SU-DHL-6 (cell line): ENCODE measurements around the gene RETREG2.

ENCODE experiments used
- EZH2phosphoT487 ChIP-seq: fragments of 200-600 bp; sonication (generic), shearing (Covaris generic); conservative IDR thresholded peaks from 2 replicates; pipeline ENCODE4 v1.6.1; 2018; ENCODE audit warnings: mild to moderate bottlenecking, antibody characterized with exemption, low read length, moderate library complexity, mixed read lengths
- TF ChIP-seq, protein P1 (sequence below): fragments of 200-600 bp; sonication (generic); IDR thresholded peaks from one replicate; pipeline ENCODE4 v1.5.1; 2017; ENCODE audit warnings: antibody characterized with exemption, mild to moderate bottlenecking, low read length, moderate library complexity; ENCODE audit not compliant: insufficient read depth, poor library complexity, severe bottlenecking

- TF ChIP-seq, protein P1, sequence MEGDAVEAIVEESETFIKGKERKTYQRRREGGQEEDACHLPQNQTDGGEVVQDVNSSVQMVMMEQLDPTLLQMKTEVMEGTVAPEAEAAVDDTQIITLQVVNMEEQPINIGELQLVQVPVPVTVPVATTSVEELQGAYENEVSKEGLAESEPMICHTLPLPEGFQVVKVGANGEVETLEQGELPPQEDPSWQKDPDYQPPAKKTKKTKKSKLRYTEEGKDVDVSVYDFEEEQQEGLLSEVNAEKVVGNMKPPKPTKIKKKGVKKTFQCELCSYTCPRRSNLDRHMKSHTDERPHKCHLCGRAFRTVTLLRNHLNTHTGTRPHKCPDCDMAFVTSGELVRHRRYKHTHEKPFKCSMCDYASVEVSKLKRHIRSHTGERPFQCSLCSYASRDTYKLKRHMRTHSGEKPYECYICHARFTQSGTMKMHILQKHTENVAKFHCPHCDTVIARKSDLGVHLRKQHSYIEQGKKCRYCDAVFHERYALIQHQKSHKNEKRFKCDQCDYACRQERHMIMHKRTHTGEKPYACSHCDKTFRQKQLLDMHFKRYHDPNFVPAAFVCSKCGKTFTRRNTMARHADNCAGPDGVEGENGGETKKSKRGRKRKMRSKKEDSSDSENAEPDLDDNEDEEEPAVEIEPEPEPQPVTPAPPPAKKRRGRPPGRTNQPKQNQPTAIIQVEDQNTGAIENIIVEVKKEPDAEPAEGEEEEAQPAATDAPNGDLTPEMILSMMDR = no peak
- no peak for TF ChIP-seq EZH2phosphoT487
Observed at GRCh38 chr2:219180961-219181360, 2.9 kb downstream of the RETREG2 start.
